Bronchial epithelial cell (primary cell): ENCODE data around the gene ASB16. TPM values are rescaled to one million over a fixed set of nuclear protein-coding genes. Genes with fewer than 3 reads are reported as not detected.

Source experiments
- DNase-seq: peaks from one replicate; pipeline ENCODE4 v3.0.0-alpha.2; 2010; ENCODE audit warnings: low read depth
- FAIRE-seq: peaks from 2 replicates; lab custom pipeline; 2011; peaks lifted over from hg19 to GRCh38; lab: Jason Lieb, UNC
- H3K27me3 ChIP-seq: 2 replicates; pipeline ENCODE4 v1.5.1; 2011; ENCODE audit warnings: low read length; ENCODE audit not compliant: control insufficient read depth, insufficient read depth
- H3K36me3 ChIP-seq: 2 replicates; pipeline ENCODE4 v1.5.1; 2011; ENCODE audit warnings: low read length; ENCODE audit not compliant: control insufficient read depth, insufficient read depth
- H3K4me3 ChIP-seq: 2 replicates; pipeline ENCODE4 v1.5.1; 2011; ENCODE audit warnings: mild to moderate bottlenecking, low read depth, low read length, control low read depth
- total RNA-seq: library from RNA; depleted of rRNA; stranded (reverse); fragments of >200 nt; gene quantifications from 2 replicates; pipeline ENCODE4 v1.2.1, GENCODE V29; 2014
- TF ChIP-seq, protein P1 (sequence below): IDR thresholded peaks from 2 replicates; pipeline ENCODE4 v1.5.1; 2011; ENCODE audit warnings: mild to moderate bottlenecking, moderate library complexity, low read length, control low read depth, inconsistent platforms; ENCODE audit not compliant: insufficient read depth, severe bottlenecking

The ASB16 gene
- total RNA-seq, 1 donor from 2014 or later = not detected

DNA sequence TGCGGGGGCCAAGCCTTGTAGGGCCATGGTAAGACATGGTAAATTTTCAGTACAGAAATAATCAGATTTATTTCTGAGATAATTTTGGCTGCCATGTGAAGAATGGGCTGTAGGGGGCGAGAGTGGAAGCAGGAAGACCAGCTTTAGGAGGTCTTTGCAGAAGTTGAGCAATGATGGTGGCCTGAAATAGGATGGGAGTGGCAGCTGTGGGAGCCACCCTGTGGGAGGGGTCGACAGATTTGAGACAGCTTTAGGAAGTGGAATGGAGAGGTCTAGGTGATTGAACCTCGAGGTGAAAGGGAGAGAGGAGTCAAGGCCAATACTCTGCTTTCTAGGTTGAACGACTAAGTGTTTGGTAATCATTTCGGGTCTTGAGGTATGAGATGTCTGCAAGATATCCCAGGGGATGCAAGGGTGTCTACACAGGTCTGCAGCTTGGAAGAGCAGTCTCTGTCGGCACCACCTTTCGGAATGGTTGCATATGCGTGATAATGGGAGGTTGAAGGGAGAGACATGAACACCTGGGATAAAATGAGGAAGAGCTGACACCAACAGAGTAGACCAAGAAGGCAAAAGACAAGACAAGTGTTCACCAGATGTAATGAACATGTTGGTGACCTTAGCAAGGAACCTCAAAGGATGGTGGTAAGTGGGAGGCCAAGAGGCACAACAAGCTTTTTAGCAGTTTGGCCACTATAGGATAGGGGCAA is 33.4 kb downstream of the ASB16 start:
- DNase-seq (peak; percentile 37), FAIRE-seq (no peak)
- TF ChIP-seq, protein P1, sequence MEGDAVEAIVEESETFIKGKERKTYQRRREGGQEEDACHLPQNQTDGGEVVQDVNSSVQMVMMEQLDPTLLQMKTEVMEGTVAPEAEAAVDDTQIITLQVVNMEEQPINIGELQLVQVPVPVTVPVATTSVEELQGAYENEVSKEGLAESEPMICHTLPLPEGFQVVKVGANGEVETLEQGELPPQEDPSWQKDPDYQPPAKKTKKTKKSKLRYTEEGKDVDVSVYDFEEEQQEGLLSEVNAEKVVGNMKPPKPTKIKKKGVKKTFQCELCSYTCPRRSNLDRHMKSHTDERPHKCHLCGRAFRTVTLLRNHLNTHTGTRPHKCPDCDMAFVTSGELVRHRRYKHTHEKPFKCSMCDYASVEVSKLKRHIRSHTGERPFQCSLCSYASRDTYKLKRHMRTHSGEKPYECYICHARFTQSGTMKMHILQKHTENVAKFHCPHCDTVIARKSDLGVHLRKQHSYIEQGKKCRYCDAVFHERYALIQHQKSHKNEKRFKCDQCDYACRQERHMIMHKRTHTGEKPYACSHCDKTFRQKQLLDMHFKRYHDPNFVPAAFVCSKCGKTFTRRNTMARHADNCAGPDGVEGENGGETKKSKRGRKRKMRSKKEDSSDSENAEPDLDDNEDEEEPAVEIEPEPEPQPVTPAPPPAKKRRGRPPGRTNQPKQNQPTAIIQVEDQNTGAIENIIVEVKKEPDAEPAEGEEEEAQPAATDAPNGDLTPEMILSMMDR = peak; percentile 56
- Histone ChIP-seq H3K27me3 (no peaks in the 10 kb centered on the region), H3K36me3 (peaks cover 8% of the 10 kb centered on the region), H3K4me3 (no peak overlapping the region)

- peak; percentile 61 for DNase-seq
- Histone ChIP-seq H3K4me3 (no peak overlapping the region), H3K36me3 (peaks cover 10% of the 10 kb centered on the region), H3K27me3 (no peaks in the 10 kb centered on the region)
- peak; percentile 7 for FAIRE-seq
- TF ChIP-seq, protein P1 = no peak
Observed at GRCh38 chr17:44204441-44204882, 34.0 kb downstream of the ASB16 start.

- peaks cover 23% of the 10 kb centered on the region for H3K36me3 ChIP-seq
- TF ChIP-seq, protein P1 = peak; percentile 41
- FAIRE-seq (no peak), DNase-seq (no peak)
- H3K27me3 ChIP-seq = no peaks in the 10 kb centered on the region
- H3K4me3 ChIP-seq = no peak overlapping the region
Observed at GRCh38 chr17:44205962-44206824, 35.7 kb downstream of the ASB16 start.

DNA sequence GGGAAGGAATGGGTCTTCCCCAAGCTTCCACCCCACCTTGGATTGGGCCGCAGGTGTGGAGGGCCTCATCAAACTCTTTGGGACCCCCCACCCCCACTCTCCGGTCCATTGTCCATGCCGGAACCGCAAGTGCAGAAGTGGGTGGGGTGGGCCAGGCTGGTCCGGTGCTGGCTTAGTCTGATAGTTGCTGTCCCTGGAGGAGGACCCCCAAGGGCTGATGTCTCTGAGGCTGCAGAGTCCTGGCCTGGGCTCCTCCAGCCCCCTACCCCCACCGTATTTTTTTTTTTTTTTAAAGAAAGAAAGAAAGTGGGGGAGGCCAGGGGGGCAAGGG is 36.3 kb downstream of the ASB16 start:
- TF ChIP-seq, protein P1 = no peak
- H3K27me3 ChIP-seq = no peaks in the 10 kb centered on the region
- no peak overlapping the region for H3K4me3 ChIP-seq
- H3K36me3 ChIP-seq = peaks cover 27% of the 10 kb centered on the region
- DNase-seq = no peak
- no peak for FAIRE-seq

- TF ChIP-seq, protein P1 = no peak
- Histone ChIP-seq H3K4me3 (no peak overlapping the region), H3K27me3 (no peaks in the 10 kb centered on the region), H3K36me3 (peaks cover 27% of the 10 kb centered on the region)
- FAIRE-seq (no peak), DNase-seq (no peak)
Observed at GRCh38 chr17:44207319-44207718, 36.8 kb downstream of the ASB16 start.
